ENCODE measurements around the gene UBASH3B.

The UBASH3B gene

DNA sequence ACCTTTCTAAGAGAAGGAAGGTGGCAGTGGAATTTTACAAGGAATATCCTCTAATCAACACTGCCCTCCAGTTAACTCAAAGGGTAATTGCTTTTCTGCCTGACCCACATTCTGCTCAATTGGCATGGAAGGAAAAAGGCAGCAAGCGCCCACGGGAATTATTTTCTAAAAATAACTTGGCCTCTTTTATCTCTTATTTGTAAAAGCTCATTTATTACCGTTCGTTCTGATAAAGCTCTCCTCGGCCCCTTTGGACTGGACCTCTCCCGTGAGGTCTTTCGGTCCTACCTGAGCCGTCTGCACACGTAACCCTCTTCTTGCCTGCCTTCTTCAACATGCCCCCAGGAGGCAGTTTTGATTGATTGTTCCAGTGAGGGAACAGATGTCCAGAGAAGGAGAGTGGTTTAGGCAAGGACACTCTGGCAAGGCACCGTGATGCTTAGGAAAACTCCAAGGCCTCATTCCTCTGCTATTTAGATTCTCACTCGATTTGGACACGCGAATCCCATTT is 129.6 kb downstream of the UBASH3B start:
- TF ChIP-seq, protein P1, sequence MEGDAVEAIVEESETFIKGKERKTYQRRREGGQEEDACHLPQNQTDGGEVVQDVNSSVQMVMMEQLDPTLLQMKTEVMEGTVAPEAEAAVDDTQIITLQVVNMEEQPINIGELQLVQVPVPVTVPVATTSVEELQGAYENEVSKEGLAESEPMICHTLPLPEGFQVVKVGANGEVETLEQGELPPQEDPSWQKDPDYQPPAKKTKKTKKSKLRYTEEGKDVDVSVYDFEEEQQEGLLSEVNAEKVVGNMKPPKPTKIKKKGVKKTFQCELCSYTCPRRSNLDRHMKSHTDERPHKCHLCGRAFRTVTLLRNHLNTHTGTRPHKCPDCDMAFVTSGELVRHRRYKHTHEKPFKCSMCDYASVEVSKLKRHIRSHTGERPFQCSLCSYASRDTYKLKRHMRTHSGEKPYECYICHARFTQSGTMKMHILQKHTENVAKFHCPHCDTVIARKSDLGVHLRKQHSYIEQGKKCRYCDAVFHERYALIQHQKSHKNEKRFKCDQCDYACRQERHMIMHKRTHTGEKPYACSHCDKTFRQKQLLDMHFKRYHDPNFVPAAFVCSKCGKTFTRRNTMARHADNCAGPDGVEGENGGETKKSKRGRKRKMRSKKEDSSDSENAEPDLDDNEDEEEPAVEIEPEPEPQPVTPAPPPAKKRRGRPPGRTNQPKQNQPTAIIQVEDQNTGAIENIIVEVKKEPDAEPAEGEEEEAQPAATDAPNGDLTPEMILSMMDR (conservative IDR thresholded peaks at IDR 0.05; ENCODE audit: low read depth): no peak
- ChIA-PET CTCF (interaction anchor here (0.5 to 3.2 kb wide), 2 partner anchors 69 to 156 kb away, joined by 3 to 7 read pairs; no protein-coding TSS in a partner anchor), POLR2A (ENCODE audit: low non-redundant PET) (no interaction called here)
- DNase-seq (ENCODE audit: low spot score): no peak
- H3K27ac ChIP-seq: no peak overlapping the region; the same call in 1 of the 2 replicates

DNA sequence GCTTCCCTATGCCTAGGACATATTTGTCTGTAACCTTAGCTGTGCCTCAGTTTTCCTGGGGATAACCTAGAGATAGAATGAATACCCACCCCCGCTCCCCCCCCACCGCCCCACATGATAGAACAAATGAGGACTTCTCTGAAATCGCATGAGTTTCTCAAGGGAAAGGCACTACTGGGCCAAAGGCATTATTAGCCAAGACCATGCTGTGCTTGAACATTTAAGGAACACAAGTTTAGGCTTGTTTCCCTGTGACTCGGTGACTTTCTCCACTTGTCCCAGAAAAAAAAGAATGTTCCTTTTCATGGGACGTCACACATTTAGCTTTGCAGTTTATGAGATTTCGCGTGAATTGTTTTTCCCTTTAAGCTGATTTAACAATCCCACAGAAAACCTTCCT is 131.4 kb downstream of the UBASH3B start:
- POLR2A ChIA-PET (ENCODE audit: low non-redundant PET): no interaction called here

DNA sequence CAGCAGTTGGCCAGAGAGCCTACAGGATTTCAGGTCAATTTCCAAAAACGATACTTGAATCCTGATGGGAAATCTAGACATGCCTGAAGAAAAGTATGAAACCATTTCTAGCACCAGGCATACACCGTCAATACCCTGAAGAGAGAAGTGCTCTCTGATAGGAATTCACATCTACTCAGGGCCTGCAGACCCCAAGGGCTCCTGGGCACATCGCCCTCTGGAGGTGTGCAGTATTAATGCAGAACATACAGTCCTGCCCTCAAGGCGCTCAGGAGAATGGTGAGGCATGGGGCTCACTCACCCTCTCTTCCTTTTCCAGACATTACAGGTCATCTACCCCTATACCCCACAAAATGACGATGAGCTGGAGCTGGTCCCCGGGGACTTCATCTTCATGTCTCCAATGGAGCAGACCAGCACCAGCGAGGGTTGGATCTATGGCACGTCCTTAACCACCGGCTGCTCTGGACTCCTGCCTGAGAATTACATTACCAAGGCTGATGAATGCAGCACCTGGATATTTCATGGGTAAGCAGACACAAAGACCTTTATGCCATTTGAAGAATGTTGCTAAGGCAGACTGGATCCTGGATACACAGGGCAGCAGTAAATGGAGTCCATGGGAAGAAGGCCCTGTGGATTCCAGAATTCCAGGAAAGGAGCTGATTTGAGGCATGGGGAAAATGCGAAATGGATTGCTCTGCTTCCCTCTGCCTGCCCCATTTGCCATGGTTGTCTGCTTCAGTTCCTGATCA is 133.4 kb downstream of the UBASH3B start:
- ChIA-PET POLR2A (ENCODE audit: low non-redundant PET) (interaction anchor here (0.6 kb wide), 1 partner anchor 33 kb away, joined by 3 read pairs; no protein-coding TSS in a partner anchor), CTCF (interaction anchor here (1.4 kb wide), 1 partner anchor 160 kb away, joined by 5 read pairs; no protein-coding TSS in a partner anchor)
- TF ChIP-seq, protein P1 (conservative IDR thresholded peaks at IDR 0.05; ENCODE audit: low read depth): no peak
- no peak overlapping the region for H3K27ac ChIP-seq
- no peak for DNase-seq (ENCODE audit: low spot score)

More for the DNA sequence above, 131.4 kb downstream of the UBASH3B start:
- TF ChIP-seq, protein P1 (conservative IDR thresholded peaks at IDR 0.05; ENCODE audit: low read depth): no peak
- no peak for DNase-seq (ENCODE audit: low spot score)
- CTCF ChIA-PET: interaction anchor here (1.2 kb wide), 1 partner anchor 66 kb away, joined by 3 read pairs; no protein-coding TSS in a partner anchor
- H3K27ac ChIP-seq: no peak overlapping the region

DNA sequence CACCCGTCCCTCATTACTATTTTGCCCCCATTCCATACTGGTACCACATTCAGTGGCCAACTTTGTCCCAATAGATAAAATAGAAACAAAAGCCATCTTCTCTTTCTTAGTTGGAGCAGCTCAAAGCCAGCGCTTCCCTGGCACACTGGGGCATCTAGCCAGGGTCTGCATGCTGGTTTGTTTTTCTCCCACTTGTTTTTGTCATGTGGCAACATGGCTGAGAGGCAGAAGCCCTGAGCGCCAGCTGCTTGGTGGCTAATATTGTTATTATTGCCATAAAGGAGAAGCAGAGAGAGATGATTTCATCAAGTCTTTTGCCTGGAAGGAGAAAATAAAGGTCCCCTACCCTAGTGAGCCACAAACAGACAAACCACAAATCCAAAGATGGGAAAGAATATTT is 134.4 kb downstream of the UBASH3B start:
- TF ChIP-seq, protein P1 (conservative IDR thresholded peaks at IDR 0.05; ENCODE audit: low read depth): no peak
- no peak for DNase-seq (ENCODE audit: low spot score)
- H3K27ac ChIP-seq: no peak overlapping the region
- ChIA-PET CTCF (no interaction called here), POLR2A (ENCODE audit: low non-redundant PET) (no interaction called here)

DNA sequence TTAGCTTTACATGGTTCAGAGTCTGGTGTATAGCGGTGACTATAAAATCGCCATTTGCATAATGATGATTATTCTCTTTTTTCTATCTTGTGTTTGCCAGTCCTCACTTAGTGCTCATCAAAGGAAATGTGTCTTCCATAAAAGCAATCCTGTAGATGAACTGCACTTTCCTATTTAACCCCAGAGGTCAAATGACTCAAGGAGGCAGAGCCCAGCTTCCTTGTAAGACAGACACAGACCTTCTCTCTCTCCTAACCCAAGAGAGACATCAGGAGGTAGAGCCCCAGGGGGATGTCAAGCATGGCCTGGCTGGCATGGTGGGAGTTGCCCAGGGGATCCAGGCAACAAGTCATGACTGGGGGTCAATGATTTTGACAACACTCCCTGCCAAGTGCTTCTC is 135.9 kb downstream of the UBASH3B start:
- TF ChIP-seq, protein P1 (conservative IDR thresholded peaks at IDR 0.05; ENCODE audit: low read depth): no peak
- H3K27ac ChIP-seq: no peak overlapping the region
- CTCF ChIA-PET: interaction anchor here (0.6 to 0.7 kb wide), 2 partner anchors 143 to 193 kb away, joined by 3 to 4 read pairs; no protein-coding TSS in a partner anchor
- POLR2A ChIA-PET (ENCODE audit: low non-redundant PET): no interaction called here
- DNase-seq (ENCODE audit: low spot score): no peak

DNA sequence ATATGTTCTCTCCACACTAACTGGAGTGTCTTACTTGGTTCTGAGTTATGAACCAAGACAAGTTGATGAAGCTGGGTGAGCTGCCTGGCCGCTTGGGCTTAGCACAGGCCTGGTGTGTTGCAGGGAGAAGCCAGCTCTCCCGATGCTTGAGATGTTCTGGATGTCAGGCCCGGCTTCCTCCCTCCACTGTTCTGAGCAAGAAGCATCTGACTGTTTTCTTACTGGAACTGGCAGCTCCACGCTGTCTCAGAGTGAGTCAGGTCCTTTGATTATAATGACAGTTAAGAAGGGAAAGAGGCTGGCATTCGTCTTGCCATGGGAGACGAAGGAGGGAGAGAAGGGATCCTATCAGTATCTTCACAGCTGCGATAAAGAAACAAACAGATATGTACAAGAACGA is 136.3 kb downstream of the UBASH3B start:
- no peak for DNase-seq (ENCODE audit: low spot score)
- CTCF ChIA-PET: interaction anchor here (0.6 to 0.7 kb wide), 2 partner anchors 144 to 193 kb away, joined by 3 to 4 read pairs; no protein-coding TSS in a partner anchor

More for the DNA sequence above, 136.3 kb downstream of the UBASH3B start:
- TF ChIP-seq, protein P1 (conservative IDR thresholded peaks at IDR 0.05; ENCODE audit: low read depth): no peak
- H3K27ac ChIP-seq: no peak overlapping the region
- POLR2A ChIA-PET (ENCODE audit: low non-redundant PET): no interaction called here
